Activated naive CD4-positive, alpha-beta T cell treated with anti-CD3 and anti-CD28 coated beads, Interleukin-2, amount 50 U/mL, for 72 hours (primary cell): Measurements from ENCODE around the gene APBB2. TPM values are rescaled to one million over a fixed set of nuclear protein-coding genes. Genes with fewer than 3 reads are reported as not detected.

Source experiments
- ATAC-seq, 2 donors: fragments of 150-1000 bp; cut with Tn5 transposase; 2 replicates each; pipeline ENCODE4 v1.10.0; 2021; ENCODE audit warnings: mild to moderate bottlenecking in 2 of 2, moderate library complexity in 2 of 2
- DNase-seq, 2 donors: peaks; one replicate each; pipeline ENCODE4 v3.0.0; 2021 to 2022; ENCODE audit warnings: low spot score in 2 of 2
- H3K27ac Mint-ChIP-seq, 2 donors: one replicate each; pipeline ENCODE4 v1.8.0; 2022; ENCODE audit warnings: mild to moderate bottlenecking in 2 of 2, mixed read lengths in 2 of 2
- H3K36me3 Mint-ChIP-seq, 2 donors: one replicate each; pipeline ENCODE4 v1.8.0; 2022; ENCODE audit warnings: mixed read lengths in 2 of 2
- H3K9me3 Mint-ChIP-seq, 2 donors: one replicate each; pipeline ENCODE4 v1.8.0; 2022; ENCODE audit warnings: mixed read lengths in 2 of 2
- total RNA-seq, 2 donors: library from RNA; stranded (reverse); gene quantifications; one replicate each; pipeline ENCODE4 v1.2.3, GENCODE V29; 2022

APBB2 gene
- total RNA-seq, 2 donors from 2014 or later: 1.6 to 6.1 TPM

- H3K36me3 Mint-ChIP-seq: no peaks in the 10 kb centered on the region
- H3K27ac Mint-ChIP-seq: no peak overlapping the region
- H3K9me3 Mint-ChIP-seq: no peaks in the 10 kb centered on the region
- ATAC-seq (no peak), DNase-seq (no peak)
Observed at GRCh38 chr4:40789771-40790170, 424.6 kb downstream of the APBB2 start.

- H3K27ac Mint-ChIP-seq: no peak overlapping the region
- no peaks in the 10 kb centered on the region for H3K9me3 Mint-ChIP-seq
- ATAC-seq: no peak
- no peaks in the 10 kb centered on the region for H3K36me3 Mint-ChIP-seq
- no peak for DNase-seq
Observed at GRCh38 chr4:40789031-40789430, 425.3 kb downstream of the APBB2 start.

- Mint-ChIP-seq H3K36me3 (no peaks in the 10 kb centered on the region), H3K9me3 (no peaks in the 10 kb centered on the region), H3K27ac (no peak overlapping the region)
- DNase-seq (no peak), ATAC-seq (no peak)
Observed at GRCh38 chr4:40788331-40788730, 426.0 kb downstream of the APBB2 start.

GRCh38 chr4:40785727-40786126 is 428.6 kb downstream of the APBB2 start:
- Mint-ChIP-seq H3K27ac (no peak overlapping the region), H3K9me3 (no peaks in the 10 kb centered on the region), H3K36me3 (no peaks in the 10 kb centered on the region)
- no peak for ATAC-seq
- no peak for DNase-seq

- DNase-seq (no peak), ATAC-seq (no peak)
- Mint-ChIP-seq H3K36me3 (peaks cover 4% of the 10 kb centered on the region in 2 donors), H3K27ac (no peak overlapping the region), H3K9me3 (peaks cover 2 to 3% of the 10 kb centered on the region in 2 donors)
Observed at GRCh38 chr4:40782876-40783275, 431.5 kb downstream of the APBB2 start.

GRCh38 chr4:40778090-40778489 is 436.3 kb downstream of the APBB2 start:
- ATAC-seq: no peak
- no peak for DNase-seq
- Mint-ChIP-seq H3K36me3 (peaks cover 8 to 9% of the 10 kb centered on the region in 2 donors), H3K9me3 (peaks cover 4 to 5% of the 10 kb centered on the region in 2 donors), H3K27ac (no peak overlapping the region)

GRCh38 chr4:40769266-40769665 is 445.1 kb downstream of the APBB2 start:
- ATAC-seq (no peak), DNase-seq (no peak)
- no peaks in the 10 kb centered on the region for H3K9me3 Mint-ChIP-seq
- H3K36me3 Mint-ChIP-seq: no peaks in the 10 kb centered on the region
- no peak overlapping the region for H3K27ac Mint-ChIP-seq

- H3K36me3 Mint-ChIP-seq: no peaks in the 10 kb centered on the region
- DNase-seq (peak in 1 of 2 donors; percentile 39), ATAC-seq (peak; percentile 95 to 98)
- no peaks in the 10 kb centered on the region for H3K9me3 Mint-ChIP-seq
- H3K27ac Mint-ChIP-seq: peak overlapping the region; percentile 2 to 37
Observed at GRCh38 chr4:40763228-40763716, 451.1 kb downstream of the APBB2 start.

Other genes starting within 250 kb of the APBB2 start
- 1 to 10 TPM; 1.5 to 4.0 TPM for gene UCHL1, start 42.4 kb upstream of the APBB2 start, total RNA-seq